SK-MEL-5 (cell line): ENCODE measurements around the gene CACNA1B. TPM values are rescaled to one million over a fixed set of nuclear protein-coding genes. Genes with fewer than 3 reads are reported as not detected.

ENCODE experiments used
- DNase-seq: peaks from one replicate; pipeline ENCODE4 v3.0.0-alpha.2; 2016; ENCODE audit warnings: low read depth, low spot score
- in situ Hi-C: cut with HindIII; loops from 2 replicates; pipeline ENCODE4 v1.10.0; 2016; ENCODE audit warnings: low sequenced_read_pairs, high pct_unique_total_duplicates, low pct_unique_long_range_greater_than_20kb
- total RNA-seq: library from RNA; depleted of rRNA; stranded (reverse); fragments of >200 nt; shearing (Covaris generic); gene quantifications from 2 replicates; pipeline ENCODE4 v1.2.3, GENCODE V29; 2014

The CACNA1B gene
- total RNA-seq, 1 experiment from 2014 or later, result 0.11 TPM

DNA sequence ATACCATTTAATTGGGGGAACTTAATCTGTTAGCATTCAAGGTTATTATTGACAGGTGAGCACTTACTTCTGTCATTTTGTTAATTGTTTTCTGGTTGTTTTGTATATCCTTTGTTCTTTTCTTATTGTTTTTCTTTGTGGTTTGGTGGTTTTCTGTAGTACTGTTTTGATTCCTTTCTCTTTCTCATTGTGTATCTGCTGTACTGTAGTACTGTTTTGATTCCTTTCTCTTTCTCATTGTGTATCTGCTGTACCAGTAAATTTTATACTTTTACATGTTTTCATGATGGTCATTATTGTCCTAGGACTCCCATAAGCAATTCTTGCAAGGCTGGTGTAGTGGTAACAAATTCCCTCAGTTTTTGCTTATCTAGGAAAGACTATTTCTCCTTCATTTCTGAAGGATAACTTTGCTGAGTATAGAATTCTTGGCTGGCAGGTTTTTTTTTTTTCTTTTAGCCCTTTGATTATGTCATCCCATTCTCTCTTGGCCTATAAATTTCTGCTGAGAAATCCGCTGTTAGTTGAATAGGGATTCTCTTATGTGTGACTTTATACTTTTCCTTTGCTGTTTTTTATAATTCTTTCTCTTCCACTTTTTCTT is 24.1 kb upstream of the CACNA1B start:
- no peak for DNase-seq
- in situ Hi-C loops, result no loop called here

DNA sequence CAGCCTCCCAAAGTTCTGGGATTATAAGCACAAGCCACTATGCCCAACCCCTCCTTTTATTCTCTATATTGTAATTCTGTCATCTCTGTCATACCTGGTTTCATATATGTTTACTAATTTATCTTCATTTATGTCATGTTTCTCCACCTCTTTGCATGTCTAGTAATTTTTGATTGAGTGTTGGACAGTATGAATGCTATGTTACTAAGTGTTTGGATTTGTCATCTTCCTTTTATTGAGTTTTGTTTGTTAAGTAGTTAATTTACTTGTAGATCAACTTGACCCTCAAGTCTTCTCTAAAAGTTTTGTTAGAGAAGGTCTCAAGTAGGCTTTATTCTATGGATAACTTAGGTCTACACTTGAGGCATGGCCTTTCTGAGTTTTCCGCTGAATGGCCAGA is 17.2 kb upstream of the CACNA1B start:
- in situ Hi-C loops, result no loop called here
- DNase-seq, result no peak

DNA sequence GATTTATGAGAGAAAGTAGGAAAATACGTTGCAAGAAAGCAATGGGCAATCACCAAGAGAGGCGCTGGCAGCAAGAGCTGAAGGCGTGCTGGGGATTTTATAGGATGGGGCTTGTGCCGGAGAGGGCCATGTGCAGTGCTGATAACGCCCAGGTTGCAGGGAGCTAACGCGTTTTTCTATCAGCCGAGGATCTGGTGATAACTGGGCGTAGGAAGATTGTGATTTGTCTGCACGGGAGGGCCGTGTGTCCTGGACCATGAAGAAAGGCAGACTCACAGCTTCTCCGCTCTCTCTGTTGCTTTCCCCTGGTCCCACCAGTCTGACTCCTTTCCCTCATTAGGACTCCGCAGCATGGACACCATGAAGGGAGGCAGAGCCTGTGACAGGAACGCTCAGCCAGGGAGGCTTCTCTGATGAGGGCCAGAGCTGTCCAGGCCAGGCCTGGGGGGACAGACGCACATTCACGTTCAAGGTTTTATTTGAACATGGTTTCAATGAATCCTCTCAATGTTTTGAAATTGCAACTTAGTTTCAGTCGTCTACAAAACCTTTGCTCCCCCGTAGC is 11.9 kb upstream of the CACNA1B start:
- in situ Hi-C loops, result no loop called here
- no peak for DNase-seq

DNA sequence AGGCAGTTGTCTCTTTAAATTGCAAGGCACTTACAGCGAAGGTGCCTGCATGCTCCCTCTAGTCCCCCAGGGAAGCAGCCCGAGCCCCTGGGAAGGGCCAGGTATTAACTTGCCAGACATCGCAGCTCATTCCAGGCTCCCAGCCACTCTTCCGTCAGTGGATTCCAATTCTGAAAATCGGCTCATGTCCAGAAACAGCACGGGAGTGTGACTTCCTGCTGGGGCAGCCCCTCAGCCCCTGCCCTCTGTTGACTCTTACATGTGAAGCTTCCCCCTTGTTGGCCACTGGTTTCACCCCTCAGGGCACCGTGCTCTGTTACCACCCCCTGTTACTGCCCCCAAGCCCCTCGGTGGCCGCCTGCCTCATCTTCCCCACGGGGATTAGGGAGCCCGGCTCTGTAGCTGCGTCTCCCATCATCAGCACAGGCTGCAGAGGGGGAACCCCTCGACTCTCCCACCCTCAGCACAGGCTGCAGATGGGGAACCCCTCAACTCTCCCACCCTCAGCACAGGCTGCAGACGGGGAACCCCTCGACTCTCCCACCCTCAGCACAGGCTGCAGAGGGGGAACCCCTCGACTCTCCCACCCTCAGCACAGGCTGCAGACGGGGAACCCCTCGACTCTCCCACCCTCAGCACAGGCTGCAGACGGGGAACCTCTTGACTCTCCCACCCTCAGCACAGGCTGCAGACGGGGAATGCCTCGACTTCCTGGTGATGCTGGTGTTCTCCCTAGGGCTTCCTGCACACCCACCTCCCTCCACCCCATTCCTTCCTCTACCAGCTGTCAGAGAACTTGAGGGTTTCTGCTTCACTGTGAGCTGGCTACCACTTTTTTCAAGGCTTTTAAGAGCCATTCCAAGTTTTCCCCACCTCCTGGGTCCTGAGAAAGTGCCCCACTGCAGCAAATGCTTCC is 11.1 kb upstream of the CACNA1B start:
- in situ Hi-C loops, result no loop called here
- no peak for DNase-seq

DNA sequence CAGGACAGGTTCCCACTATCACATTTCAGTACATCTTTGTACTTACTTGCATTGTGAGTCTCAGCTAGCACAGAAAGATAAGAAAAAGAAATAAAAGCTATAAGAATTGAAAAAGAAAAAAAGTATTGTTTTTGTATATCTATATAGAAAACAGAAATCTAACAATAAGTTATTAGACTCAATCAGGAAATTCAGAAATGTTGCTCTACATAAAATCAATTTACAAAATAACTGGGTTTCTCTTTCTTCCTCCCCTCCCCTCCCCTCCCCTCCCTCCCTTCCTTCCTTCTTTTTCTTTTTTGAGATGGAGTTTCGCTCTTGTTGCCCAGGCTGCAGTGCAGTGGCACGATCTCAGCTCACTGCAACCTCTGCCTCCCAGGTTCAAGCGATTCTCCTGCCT is 7.2 kb upstream of the CACNA1B start:
- in situ Hi-C loops, result no loop called here
- DNase-seq, result no peak

DNA sequence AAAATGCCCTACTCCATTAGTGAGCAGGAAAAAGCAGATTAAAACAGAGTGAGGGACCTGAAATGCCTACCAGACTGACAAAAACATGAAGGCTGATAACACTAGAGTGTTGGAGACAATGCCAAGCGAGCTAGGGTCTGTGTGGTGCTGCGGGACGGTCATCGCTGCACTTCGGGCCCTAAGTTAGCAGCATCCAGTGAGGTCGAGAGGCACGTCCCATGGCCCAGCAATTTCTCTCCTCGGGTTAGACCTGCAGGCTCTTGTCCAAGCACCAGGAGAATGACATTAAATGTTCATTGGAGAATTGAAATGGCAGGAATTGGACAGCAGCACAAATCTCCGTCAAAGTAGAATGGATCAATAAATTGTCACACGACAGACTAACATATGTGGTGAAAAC is 5.3 kb upstream of the CACNA1B start:
- in situ Hi-C loops, result no loop called here
- no peak for DNase-seq

DNA sequence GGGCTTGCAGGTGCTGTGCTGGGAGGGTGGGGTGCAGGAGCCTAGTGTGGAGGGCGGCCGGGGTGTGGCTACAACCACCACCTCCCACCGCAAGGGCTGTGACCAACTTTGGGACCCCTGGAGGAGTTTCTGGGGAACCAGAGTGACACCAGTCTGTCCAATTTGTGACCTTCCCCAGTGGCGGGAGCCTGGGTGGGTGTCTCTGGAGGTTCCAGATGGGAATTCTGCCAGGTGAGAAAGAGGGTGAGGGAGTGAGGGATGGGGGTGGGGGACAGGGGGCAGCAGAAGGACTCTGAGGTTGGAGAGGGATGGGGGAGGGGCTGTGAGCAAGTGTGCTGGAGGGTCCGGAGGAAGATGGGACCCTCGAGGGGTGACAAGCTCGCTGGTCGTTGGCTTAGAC is 4.2 kb upstream of the CACNA1B start:
- DNase-seq, result no peak

DNA sequence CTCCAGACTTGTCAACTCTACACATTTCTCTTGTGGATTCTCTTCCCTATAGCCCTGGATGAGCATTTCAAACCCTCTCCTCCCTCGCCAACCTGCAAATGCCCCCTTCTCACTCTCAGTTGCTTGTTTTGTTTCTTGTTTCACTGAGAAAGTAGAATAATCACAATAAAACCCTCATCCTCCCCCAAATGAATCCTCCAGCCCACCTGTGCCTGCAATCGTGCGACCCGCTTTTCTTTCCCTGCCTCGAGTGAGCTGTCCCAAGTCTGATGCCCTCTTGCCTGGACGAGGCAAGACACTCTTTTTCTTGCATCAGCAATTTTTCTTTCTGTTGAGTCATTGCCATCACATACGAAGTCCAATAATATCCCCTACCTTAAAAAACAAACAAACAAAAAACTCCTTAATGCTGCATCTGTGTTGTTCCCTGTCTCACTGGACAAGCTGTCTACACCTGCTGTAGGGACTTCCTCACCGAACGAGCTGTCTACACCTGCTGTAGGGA is 3.7 kb upstream of the CACNA1B start:
- in situ Hi-C loops, result no loop called here
- no peak for DNase-seq

More for the DNA sequence above, 4.2 kb upstream of the CACNA1B start:
- in situ Hi-C loops, result no loop called here

DNA sequence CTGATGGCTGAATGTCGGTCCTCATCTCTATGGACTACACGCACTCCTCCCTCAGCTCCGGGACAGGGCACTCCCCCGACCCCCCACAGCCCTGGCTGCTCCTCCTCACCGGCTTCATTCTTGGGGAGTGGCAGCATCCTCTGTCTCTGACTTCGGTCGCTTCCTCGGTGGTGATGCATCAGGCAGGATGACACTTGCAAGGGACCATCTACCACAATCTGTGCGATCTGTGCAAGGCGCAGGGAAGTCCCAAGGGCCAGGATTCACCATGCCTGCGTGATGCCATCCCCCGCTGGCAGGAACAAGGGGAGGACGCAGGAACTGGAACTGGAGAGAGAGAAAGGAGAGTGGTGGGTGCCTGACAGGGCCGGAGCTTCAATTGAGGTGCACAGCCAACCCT is 2.2 kb upstream of the CACNA1B start:
- DNase-seq, result no peak
- in situ Hi-C loops, result no loop called here

DNA sequence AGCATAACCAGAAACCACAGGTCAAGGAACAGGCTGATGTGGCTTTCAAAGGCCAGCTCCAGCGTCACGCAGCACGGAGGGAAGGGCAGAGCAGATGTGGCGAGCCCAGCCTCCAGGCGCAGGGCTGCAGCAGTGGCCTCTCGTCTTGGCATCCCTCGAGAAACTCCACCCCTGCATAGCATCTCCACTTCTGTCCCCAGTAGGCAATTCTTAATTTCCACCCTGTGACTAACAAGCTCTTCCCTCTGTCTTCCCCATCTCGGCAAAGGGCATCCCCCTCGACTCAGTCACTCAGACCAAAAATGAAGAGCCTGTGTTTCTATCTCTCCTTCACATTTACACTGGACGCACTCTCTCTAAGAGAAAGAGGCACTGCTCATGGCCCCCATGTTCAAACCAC is 1.7 kb upstream of the CACNA1B start:
- no peak for DNase-seq
- in situ Hi-C loops, result no loop called here

DNA sequence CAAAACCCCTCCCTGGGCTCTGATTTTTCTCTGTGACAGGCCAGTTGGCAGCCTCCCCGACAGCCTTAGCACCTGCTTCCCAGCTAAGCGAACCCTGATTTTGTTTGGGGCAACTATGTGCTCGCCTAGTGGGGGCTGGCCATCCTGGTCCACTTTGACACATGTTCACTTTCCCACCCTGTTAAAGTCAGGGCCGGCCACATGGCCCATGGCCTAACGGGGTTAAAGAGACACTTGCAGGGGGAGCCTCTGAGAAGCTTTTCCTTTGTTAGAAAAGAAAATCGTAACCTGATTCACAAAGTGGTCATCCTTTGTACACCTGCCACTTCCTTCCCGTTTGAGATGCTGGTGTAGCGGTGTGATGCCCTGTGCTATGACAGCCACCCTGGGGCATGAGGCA is 1.3 kb upstream of the CACNA1B start:
- DNase-seq, result no peak
- in situ Hi-C loops, result no loop called here

DNA sequence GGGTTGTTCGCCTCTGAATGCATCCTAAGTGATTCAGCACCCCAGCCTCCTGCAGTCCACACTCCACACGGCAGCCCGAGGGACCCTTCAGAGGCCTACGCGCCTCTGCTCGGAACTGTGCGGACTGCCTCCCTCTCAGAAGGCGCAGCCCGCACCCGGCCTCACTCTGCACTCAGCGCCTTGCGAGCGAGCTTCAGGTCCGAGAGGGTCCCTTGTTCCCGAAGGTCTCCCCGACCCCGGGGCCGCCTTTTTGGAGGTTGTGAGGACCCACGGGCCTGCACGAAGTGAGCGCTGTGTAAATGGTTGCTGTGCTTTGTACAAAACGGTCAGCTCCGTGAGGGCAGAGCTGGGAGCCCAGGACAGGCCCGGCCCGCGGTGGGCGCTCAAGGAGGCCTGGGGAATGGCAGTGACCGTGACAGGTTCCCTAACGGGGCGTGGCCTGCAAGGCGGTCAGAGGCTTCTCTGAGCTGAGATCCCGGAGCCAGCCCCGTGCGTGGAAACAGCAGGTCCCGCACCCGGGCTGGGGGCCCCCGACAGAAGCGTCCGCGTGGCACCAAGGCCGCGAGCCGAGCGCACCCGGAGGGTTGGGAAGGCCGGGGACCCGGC is 698 bp upstream of the CACNA1B start:
- DNase-seq, result no peak
- in situ Hi-C loops, result no loop called here

DNA sequence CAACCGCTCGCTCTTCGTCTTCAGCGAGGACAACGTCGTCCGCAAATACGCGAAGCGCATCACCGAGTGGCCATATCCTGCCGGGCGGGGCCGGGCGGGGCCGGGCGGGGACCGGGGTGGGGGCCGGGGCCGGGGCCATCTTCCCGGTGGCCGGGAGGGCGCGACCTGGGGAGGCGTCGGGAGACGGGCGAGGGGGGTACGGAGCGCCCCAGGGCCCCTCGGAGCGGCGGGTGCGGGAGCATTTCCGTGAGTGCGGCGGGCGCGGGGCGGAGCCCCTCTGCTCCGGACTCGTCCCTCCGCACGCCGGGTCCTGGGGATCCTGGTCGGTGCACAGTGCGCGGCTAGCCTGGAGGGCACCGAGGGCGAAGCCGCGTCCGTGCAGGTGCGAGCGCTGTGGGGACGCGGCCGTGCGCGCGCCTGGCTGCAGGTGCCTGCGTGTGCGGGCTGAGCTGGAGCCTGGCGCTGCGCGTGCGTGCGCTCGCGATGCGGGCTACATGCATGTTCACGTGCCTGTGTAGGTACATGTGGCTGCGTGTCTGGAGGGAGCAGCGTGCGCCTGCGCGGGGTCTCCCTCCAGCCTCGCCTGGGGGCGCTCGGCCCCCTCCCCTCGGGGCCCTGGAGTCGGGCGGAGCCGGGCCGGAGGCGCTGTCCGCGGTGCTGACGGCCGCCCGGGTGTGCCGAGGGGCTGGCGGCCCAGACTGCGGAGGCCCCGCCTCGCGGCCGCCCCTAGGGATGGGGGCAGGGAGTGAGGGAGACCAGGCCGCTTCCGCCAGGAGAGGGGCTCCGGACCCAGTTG is 762 bp downstream of the CACNA1B start:
- in situ Hi-C loops, result no loop called here
- no peak for DNase-seq

DNA sequence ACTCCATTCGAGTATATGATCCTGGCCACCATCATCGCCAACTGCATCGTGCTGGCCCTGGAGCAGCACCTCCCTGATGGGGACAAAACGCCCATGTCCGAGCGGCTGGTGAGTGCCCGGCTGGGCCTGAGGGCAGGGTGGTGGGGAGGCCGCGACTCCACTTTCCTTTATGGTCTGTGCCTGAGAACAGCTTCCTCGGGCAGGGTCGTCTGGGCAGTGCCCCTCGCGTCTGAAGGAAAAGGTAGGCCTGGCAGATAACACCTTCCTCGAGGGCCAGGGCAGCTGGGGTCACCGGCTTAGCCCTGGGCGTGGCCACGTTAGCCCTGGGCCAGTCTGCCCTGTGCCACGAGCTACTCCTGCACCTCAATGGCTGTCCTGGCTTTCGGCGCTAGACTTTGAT is 1.5 kb downstream of the CACNA1B start:
- in situ Hi-C loops, result no loop called here
- no peak for DNase-seq

DNA sequence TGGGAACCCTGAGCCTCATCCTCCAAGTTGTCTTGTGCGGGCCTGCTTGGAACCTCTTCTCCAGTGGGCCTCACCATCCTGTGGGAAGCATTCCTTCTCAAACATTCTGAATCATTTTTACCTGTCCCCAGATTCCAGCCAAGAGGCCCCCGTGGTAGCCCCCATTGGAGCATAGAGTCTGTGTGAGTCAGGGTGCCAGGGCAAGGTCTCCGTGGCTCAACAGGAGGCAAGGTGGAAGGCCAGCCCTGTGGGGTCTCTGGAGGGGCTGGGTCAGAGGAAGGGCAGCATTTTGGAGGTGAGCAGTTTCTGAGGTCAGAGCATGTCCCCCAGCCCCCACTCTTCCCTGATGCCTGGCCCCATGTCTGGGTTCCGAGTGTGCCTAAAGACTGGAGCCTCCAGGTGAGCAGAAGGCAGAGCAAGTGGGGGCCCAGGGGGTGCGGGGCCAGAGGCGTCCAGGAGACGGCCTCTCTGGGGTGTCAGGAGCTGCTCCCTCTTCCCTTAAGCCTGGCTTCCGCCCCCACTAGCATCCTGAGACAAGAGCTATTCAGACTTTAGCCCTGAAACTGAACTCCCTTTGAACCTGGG is 2.1 kb downstream of the CACNA1B start:
- in situ Hi-C loops, result no loop called here
- DNase-seq, result no peak

DNA sequence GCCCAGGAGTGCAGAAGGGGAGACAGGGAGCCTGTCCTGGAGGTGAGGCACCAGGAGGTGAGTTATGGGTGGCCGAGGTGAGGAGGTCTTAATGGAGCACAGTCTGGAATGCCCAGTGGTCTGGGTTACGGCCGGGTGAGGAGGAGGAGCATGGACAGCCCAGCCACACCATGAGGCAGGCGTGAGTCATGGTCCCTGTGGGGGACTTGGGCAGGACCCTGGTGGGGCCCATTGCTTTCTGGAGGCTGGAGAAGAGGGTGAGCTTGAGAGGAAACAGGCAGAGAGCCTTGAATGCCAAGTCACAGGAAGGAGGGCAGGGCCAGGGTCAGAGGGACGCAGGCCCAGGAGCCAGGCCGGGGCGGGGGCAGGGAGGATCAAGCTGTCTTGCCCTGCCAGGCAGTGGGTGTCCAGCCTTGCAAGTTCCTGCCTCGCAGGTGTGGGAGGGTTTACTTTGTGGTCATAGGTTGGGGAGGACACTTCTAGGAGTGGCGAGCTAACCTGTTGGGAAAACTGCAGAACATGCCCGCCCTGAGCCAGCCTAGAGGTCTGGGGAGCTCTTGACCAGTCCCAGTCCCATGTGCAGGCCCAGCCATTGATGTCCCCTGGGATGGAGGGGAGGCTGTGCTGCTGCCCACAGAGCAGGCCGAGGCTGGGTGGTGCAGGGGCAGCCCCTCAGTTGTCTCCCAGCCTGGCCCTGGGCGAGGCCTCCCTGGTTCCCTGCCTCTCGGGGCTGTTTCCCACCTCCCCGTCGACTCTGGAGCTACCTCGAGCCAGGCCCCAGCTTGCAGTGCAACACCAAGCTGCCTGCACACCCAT is 2.8 kb downstream of the CACNA1B start:
- DNase-seq, result no peak
- in situ Hi-C loops, result no loop called here
